ENCODE results near the gene PROM1. TPM values are rescaled to one million over a fixed set of nuclear protein-coding genes. Genes with fewer than 3 reads are reported as not detected.

Gene PROM1
- total RNA-seq (2021) (56.5 to 65.1 TPM (median 56.8 TPM) in 3 replicates), Bru-seq, nascent RNA (percentile 86 among the genes with signal in this experiment)
- long read RNA-seq, experiment 1, full-length matches to known transcripts: 146 of 254 reads
- long read RNA-seq, experiment 1, partial matches to known transcripts: 48 of 254 reads
- long read RNA-seq, experiment 1, other reads (novel, unspliced or antisense): 60 of 254 reads
- long read RNA-seq, experiment 2, partial matches to known transcripts: 22 of 61 reads
- long read RNA-seq, experiment 2, other reads (novel, unspliced or antisense): 38 of 61 reads
- long read RNA-seq, experiment 3, full-length matches to known transcripts: 6 of 24 reads
- long read RNA-seq, experiment 3, partial matches to known transcripts: 13 of 24 reads
- long read RNA-seq, experiment 3, other reads (novel, unspliced or antisense): 5 of 24 reads

DNA sequence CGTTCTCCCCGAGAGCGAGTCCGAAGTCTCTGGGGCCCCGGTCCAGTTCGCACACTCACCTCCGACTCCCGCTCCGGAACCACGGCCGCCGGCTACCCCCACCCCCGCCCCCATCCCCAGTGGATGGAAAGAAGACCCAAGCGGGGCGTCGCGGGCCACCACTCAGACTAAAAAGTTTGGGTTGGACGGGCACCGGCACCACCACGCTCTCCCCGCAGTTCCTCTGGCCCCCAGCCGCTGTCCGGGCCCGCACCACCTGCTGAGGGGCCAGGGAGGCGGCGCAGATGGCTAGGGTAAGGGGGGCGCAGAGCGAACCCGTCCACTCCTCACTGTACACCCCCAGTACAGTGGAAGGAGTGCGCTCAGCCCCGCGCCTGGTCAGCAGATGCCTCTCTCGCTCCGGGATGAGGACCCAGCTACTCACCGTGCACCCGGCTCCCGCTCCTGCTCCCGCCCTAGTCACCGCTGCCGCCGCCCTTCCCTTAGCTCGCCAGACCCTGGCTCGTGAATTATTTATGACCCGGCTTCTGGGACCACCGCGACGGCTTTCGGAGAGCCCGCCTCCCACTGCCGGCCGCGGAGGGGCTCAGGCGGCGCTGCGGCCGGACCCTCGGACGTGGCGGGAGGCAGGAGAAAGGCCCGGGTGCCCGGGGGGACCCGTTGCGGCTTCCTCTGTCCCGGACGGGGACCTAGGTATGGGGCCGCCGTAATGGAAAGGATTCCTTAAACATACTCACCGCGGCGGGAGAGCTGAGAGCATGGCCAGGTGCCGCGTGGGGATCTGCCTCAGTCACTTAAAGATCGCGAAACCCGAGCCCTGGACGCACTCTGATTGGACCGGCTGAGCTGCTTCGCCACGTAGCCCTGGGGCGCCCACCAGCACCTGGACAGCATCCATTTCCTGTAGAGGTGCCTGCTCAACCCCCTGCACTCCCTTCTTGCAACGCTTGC, at the start of gene PROM1:
Gene PROM1 (minus strand): TSS at position 783 of the 951 bp plus-strand sequence. CDS start 8,117 bp downstream, outside the sequence.
- ChIA-PET CTCF (interaction anchor here (1.2 to 3.2 kb wide), 6 partner anchors 54 to 144 kb away, joined by 3 to 16 read pairs (median 8); no protein-coding TSS in a partner anchor), POLR2A (interaction anchor here (0.9 to 1.1 kb wide), 4 partner anchors 15 to 141 kb away, joined by 3 read pairs; no protein-coding TSS in a partner anchor)
- DNase-seq (ENCODE audit: low spot score) (peak; percentile 74), ATAC-seq (peak; percentile 70)
- Mint-ChIP-seq H3K4me3 (peak within 1 kb of the TSS; percentile 87), H3K9me3 (no peaks in the 10 kb centered on the region), H3K27ac (no peak within 1 kb of the TSS), H3K36me3 (0 out of 2 replicates have a peak, but pooled peaks cover 3% of the 10 kb centered on the region), H3K4me1 (peaks cover 37% of the 10 kb centered on the region), H3K27me3 (ENCODE audit: low read depth) (peaks cover 43% of the 10 kb centered on the region)
- TF ChIP-seq FOXJ3 (CRISPR knock-in tag; IDR thresholded peaks at IDR 0.05; ENCODE audit: borderline replicate concordance): no peak
- no peak for TF ChIP-seq ZNF671 (CRISPR knock-in tag; IDR thresholded peaks at IDR 0.05)
- peak; percentile 13; the same call in 1 of the 2 replicates for TF ChIP-seq FOXK1 (CRISPR knock-in tag; IDR thresholded peaks at IDR 0.05)
- TF ChIP-seq HMGXB4 (CRISPR knock-in tag; IDR thresholded peaks at IDR 0.05): peak; percentile 72; the same call in 1 of the 2 replicates
- TF ChIP-seq NFYB (CRISPR knock-in tag; conservative IDR thresholded peaks at IDR 0.05; ENCODE audit: low read depth): peak; percentile 40
- peak; percentile 82 for TF ChIP-seq ZNF423 (CRISPR knock-in tag; IDR thresholded peaks at IDR 0.05)
- 0 out of 2 replicates have a peak, but pooled peaks have one; percentile 12 for TF ChIP-seq FOXP1 (CRISPR knock-in tag; IDR thresholded peaks at IDR 0.05; ENCODE audit: borderline replicate concordance)
- TF ChIP-seq MAX (CRISPR knock-in tag; IDR thresholded peaks at IDR 0.05): peak; percentile 41
- 0 out of 2 replicates have a peak, but pooled peaks have one; percentile 30 for TF ChIP-seq KAT7 (CRISPR knock-in tag; IDR thresholded peaks at IDR 0.05; ENCODE audit: borderline replicate concordance)
- TF ChIP-seq USF1 (CRISPR knock-in tag; IDR thresholded peaks at IDR 0.05): 0 out of 2 replicates have a peak, but pooled peaks have one; percentile 12

GRCh38 chr4:16133406-16133805, 49.6 kb upstream of the PROM1 start:
- CTCF ChIA-PET: no interaction called here
- ATAC-seq (no peak), DNase-seq (ENCODE audit: low spot score) (no peak)
- peaks cover 29% of the 10 kb centered on the region for H3K9me3 Mint-ChIP-seq
- TF ChIP-seq USF2 (CRISPR knock-in tag; IDR thresholded peaks at IDR 0.05): no peak
- TF ChIP-seq ESRRA (CRISPR knock-in tag; IDR thresholded peaks at IDR 0.05; ENCODE audit: borderline replicate concordance): no peak
- no peak for TF ChIP-seq TCF7 (CRISPR knock-in tag; IDR thresholded peaks at IDR 0.05; ENCODE audit: low read depth)
- TF ChIP-seq, protein P1, sequence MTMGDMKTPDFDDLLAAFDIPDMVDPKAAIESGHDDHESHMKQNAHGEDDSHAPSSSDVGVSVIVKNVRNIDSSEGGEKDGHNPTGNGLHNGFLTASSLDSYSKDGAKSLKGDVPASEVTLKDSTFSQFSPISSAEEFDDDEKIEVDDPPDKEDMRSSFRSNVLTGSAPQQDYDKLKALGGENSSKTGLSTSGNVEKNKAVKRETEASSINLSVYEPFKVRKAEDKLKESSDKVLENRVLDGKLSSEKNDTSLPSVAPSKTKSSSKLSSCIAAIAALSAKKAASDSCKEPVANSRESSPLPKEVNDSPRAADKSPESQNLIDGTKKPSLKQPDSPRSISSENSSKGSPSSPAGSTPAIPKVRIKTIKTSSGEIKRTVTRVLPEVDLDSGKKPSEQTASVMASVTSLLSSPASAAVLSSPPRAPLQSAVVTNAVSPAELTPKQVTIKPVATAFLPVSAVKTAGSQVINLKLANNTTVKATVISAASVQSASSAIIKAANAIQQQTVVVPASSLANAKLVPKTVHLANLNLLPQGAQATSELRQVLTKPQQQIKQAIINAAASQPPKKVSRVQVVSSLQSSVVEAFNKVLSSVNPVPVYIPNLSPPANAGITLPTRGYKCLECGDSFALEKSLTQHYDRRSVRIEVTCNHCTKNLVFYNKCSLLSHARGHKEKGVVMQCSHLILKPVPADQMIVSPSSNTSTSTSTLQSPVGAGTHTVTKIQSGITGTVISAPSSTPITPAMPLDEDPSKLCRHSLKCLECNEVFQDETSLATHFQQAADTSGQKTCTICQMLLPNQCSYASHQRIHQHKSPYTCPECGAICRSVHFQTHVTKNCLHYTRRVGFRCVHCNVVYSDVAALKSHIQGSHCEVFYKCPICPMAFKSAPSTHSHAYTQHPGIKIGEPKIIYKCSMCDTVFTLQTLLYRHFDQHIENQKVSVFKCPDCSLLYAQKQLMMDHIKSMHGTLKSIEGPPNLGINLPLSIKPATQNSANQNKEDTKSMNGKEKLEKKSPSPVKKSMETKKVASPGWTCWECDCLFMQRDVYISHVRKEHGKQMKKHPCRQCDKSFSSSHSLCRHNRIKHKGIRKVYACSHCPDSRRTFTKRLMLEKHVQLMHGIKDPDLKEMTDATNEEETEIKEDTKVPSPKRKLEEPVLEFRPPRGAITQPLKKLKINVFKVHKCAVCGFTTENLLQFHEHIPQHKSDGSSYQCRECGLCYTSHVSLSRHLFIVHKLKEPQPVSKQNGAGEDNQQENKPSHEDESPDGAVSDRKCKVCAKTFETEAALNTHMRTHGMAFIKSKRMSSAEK (CRISPR knock-in tag; IDR thresholded peaks at IDR 0.05; ENCODE audit: borderline replicate concordance): no peak
- no peak for TF ChIP-seq ATF3 (CRISPR knock-in tag; conservative IDR thresholded peaks at IDR 0.05)
- TF ChIP-seq HMGA2 (CRISPR knock-in tag; IDR thresholded peaks at IDR 0.05): no peak
- TF ChIP-seq CBFB (CRISPR knock-in tag; IDR thresholded peaks at IDR 0.05; ENCODE audit: low read depth): no peak
- TF ChIP-seq ZBTB21 (CRISPR knock-in tag; IDR thresholded peaks at IDR 0.05; ENCODE audit: borderline replicate concordance): no peak
- no peak for TF ChIP-seq ZNF423 (CRISPR knock-in tag; IDR thresholded peaks at IDR 0.05)
- no peak for TF ChIP-seq RELA (CRISPR knock-in tag; IDR thresholded peaks at IDR 0.05; ENCODE audit: borderline replicate concordance)
- TF ChIP-seq IRF2 (CRISPR knock-in tag; IDR thresholded peaks at IDR 0.05; ENCODE audit: borderline replicate concordance, low read depth): no peak
- TF ChIP-seq ZNF317 (CRISPR knock-in tag; IDR thresholded peaks at IDR 0.05; ENCODE audit: borderline replicate concordance, low read depth): no peak
- no peak for TF ChIP-seq MLX (CRISPR knock-in tag; IDR thresholded peaks at IDR 0.05)
- peaks cover 4% of the 10 kb centered on the region; the same call in 1 of the 2 replicates for H3K27me3 Mint-ChIP-seq (ENCODE audit: low read depth)
- POLR2A ChIA-PET: no interaction called here
- H3K27ac Mint-ChIP-seq: no peak overlapping the region
- no peaks in the 10 kb centered on the region for H3K4me1 Mint-ChIP-seq
- H3K4me3 Mint-ChIP-seq: no peak overlapping the region
- H3K36me3 Mint-ChIP-seq: peaks cover 12% of the 10 kb centered on the region
